WI38 (cell line): ENCODE measurements around the gene PTPN4.

ENCODE experiments used
- H3K4me3 ChIP-seq: 2 replicates; pipeline ENCODE4 v1.5.1; 2011; ENCODE audit warnings: low read depth, mild to moderate bottlenecking, control low read depth, low read length
- CTCF ChIP-seq: IDR thresholded peaks from 2 replicates; pipeline ENCODE4 v1.5.1; 2012; ENCODE audit warnings: low read depth, mild to moderate bottlenecking, control low read depth, low read length

The PTPN4 gene

GRCh38 chr2:119821266-119821665, 61.5 kb downstream of the PTPN4 start:
- TF ChIP-seq CTCF: no peak
- H3K4me3 ChIP-seq: no peak overlapping the region

- no peak overlapping the region for H3K4me3 ChIP-seq
- peak; percentile 63 for TF ChIP-seq CTCF
Observed at GRCh38 chr2:119823734-119824334, 64.1 kb downstream of the PTPN4 start.

- no peak overlapping the region for H3K4me3 ChIP-seq
- TF ChIP-seq CTCF: peak; percentile 47
Observed at GRCh38 chr2:119826370-119826961, 66.7 kb downstream of the PTPN4 start.

GRCh38 chr2:119827866-119828507, 68.3 kb downstream of the PTPN4 start:
- TF ChIP-seq CTCF: no peak
- H3K4me3 ChIP-seq: no peak overlapping the region

GRCh38 chr2:119836455-119837142, 76.9 kb downstream of the PTPN4 start:
- TF ChIP-seq CTCF: no peak
- H3K4me3 ChIP-seq: no peak overlapping the region

GRCh38 chr2:119837350-119837749, 77.6 kb downstream of the PTPN4 start:
- no peak for TF ChIP-seq CTCF
- H3K4me3 ChIP-seq: no peak overlapping the region

GRCh38 chr2:119837759-119838158, 78.0 kb downstream of the PTPN4 start:
- no peak overlapping the region for H3K4me3 ChIP-seq
- no peak for TF ChIP-seq CTCF
